ENCODE results near the gene ERBIN.
A peak's percentile ranks its signal among the peaks of the same experiment; 100 is the strongest.
"Not testable (repeated sequence)": the region's sequence is repeated elsewhere in the genome, so short reads cannot be mapped to it uniquely, and the experiment has no call there.

The ERBIN gene, protein sequence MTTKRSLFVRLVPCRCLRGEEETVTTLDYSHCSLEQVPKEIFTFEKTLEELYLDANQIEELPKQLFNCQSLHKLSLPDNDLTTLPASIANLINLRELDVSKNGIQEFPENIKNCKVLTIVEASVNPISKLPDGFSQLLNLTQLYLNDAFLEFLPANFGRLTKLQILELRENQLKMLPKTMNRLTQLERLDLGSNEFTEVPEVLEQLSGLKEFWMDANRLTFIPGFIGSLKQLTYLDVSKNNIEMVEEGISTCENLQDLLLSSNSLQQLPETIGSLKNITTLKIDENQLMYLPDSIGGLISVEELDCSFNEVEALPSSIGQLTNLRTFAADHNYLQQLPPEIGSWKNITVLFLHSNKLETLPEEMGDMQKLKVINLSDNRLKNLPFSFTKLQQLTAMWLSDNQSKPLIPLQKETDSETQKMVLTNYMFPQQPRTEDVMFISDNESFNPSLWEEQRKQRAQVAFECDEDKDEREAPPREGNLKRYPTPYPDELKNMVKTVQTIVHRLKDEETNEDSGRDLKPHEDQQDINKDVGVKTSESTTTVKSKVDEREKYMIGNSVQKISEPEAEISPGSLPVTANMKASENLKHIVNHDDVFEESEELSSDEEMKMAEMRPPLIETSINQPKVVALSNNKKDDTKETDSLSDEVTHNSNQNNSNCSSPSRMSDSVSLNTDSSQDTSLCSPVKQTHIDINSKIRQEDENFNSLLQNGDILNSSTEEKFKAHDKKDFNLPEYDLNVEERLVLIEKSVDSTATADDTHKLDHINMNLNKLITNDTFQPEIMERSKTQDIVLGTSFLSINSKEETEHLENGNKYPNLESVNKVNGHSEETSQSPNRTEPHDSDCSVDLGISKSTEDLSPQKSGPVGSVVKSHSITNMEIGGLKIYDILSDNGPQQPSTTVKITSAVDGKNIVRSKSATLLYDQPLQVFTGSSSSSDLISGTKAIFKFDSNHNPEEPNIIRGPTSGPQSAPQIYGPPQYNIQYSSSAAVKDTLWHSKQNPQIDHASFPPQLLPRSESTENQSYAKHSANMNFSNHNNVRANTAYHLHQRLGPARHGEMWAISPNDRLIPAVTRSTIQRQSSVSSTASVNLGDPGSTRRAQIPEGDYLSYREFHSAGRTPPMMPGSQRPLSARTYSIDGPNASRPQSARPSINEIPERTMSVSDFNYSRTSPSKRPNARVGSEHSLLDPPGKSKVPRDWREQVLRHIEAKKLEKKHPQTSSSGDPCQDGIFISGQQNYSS (N-terminal part only)

DNA sequence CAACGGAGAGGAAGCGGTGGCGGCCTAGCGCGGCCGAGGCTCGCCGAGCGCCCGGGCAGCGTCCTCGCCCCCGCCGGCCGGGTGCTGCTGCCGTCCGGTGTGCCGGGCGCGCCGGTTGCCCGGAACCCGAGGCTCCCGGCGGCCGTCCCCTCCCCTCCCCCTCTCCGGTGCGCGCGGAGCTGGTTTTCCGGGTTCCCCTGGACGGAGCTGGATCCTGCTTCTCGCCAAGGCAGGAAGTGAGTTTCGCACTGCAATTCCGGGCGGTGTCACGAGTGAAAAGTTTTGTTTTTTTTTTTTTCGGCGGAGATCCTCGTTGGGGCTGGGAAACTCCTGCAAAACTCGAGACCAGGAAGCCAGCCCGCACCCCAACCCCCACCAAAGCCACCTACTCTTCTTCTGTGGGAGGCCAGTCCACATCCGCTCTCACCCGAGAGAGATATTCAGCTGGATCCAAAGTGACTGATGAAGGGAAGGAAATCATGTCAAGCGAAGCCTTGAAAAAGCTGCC, at the start of gene ERBIN:
TSS of gene ERBIN (plus strand) at position 300 of the 508 bp plus-strand sequence. CDS start 66,144 bp downstream, outside the sequence.
- DNase-seq (ENCODE audit: extremely low spot score), result peak; percentile 53
- TF ChIP-seq, protein P1, sequence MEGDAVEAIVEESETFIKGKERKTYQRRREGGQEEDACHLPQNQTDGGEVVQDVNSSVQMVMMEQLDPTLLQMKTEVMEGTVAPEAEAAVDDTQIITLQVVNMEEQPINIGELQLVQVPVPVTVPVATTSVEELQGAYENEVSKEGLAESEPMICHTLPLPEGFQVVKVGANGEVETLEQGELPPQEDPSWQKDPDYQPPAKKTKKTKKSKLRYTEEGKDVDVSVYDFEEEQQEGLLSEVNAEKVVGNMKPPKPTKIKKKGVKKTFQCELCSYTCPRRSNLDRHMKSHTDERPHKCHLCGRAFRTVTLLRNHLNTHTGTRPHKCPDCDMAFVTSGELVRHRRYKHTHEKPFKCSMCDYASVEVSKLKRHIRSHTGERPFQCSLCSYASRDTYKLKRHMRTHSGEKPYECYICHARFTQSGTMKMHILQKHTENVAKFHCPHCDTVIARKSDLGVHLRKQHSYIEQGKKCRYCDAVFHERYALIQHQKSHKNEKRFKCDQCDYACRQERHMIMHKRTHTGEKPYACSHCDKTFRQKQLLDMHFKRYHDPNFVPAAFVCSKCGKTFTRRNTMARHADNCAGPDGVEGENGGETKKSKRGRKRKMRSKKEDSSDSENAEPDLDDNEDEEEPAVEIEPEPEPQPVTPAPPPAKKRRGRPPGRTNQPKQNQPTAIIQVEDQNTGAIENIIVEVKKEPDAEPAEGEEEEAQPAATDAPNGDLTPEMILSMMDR (IDR thresholded peaks at IDR 0.05; ENCODE audit: control extremely low read depth, extremely low read depth, low read depth, missing control alignments), result no peak
- CTCF ChIA-PET, result interaction anchor here (1.3 to 1.8 kb wide), 2 partner anchors 10 to 54 kb away, joined by 3 to 6 read pairs; no protein-coding TSS in a partner anchor
- POLR2A ChIA-PET, result no interaction called here

DNA sequence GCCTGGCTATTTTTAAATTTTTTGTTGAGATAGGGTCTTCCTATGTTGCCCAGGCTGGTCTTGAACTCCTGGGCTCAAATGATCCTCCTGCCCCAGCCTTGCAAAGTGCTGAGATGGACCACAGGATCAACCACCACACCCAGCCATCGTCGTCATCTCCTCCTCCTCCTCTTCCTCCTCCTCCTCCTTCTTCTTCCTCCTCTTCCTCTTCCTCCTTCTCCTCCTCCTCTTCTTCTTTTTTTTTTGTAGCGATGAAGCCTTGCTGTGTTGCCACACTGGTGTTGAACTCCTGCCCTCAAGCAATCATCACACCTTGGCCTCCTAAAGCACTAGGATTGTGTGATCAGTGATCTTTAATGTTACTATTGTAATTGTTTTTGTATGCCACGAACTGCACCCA, 49.4 kb upstream of the ERBIN start:
- TF ChIP-seq, protein P1 (IDR thresholded peaks at IDR 0.05; ENCODE audit: control extremely low read depth, extremely low read depth, low read depth, missing control alignments), result no peak
- CTCF ChIA-PET, result no interaction called here
- no peak for DNase-seq (ENCODE audit: extremely low spot score)
- POLR2A ChIA-PET, result no interaction called here

DNA sequence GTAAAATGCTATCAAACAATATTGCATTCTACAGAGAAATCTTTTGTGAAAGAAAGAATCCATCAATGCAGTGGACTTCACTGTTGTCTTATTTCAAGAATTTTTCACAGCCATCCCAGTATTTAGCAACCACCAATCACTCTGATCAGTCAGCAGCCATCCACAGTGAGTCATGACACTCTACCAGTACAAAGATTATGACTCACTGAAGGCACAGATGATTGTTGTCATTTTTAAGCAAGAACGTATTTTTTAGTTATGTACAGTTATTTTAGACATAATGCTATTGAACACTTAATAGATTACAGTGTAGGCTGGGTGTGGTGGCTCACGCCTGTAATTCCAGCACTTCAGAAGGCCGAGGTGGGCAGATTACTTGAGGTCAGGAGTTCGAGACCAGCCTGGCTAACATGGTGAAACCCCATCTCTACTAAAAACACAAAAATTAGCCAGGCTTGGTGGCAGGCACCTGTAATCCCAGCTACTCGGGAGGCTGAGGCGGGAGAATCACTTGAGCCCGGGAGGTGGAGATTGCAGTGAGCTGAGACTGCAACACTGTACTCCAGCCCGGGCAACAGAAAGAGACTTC, 46.6 kb upstream of the ERBIN start:
- POLR2A ChIA-PET; CTCF ChIA-PET; DNase-seq (ENCODE audit: extremely low spot score): not testable (repeated sequence)

GRCh38 chr5:65880496-65881072, 45.8 kb upstream of the ERBIN start:
- CTCF ChIA-PET, result interaction anchor here (1.0 kb wide), 1 partner anchor 13 kb away, joined by 3 read pairs; no protein-coding TSS in a partner anchor
- DNase-seq (ENCODE audit: extremely low spot score), result no peak
- POLR2A ChIA-PET, result no interaction called here
- TF ChIP-seq, protein P1 (IDR thresholded peaks at IDR 0.05; ENCODE audit: control extremely low read depth, extremely low read depth, low read depth, missing control alignments), result no peak

DNA sequence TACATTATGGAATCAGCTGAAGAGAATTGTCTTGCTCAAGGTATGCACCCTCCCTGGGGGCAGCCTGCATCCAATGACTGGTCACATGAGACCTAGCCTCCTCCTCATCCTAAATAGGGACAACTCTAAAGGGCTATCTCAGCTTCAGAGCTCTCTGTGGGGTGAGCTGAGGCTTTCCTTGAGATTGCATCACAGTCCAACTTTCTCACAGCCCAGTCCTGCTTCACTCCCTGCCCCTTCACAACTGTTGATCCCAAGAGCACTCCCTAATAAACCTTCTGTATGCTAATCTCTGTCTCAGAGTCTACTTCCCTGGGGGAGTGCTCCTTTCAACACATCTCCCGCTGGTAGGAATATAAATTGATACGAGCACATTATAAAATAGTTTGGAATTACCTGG, 44.1 kb upstream of the ERBIN start:
- TF ChIP-seq, protein P1 (IDR thresholded peaks at IDR 0.05; ENCODE audit: control extremely low read depth, extremely low read depth, low read depth, missing control alignments), result no peak
- no peak for DNase-seq (ENCODE audit: extremely low spot score)
- ChIA-PET CTCF (interaction anchor here (0.9 kb wide), 1 partner anchor 59 kb away, joined by 3 read pairs; no protein-coding TSS in a partner anchor), POLR2A (no interaction called here)

- TF ChIP-seq, protein P1 (IDR thresholded peaks at IDR 0.05; ENCODE audit: control extremely low read depth, extremely low read depth, low read depth, missing control alignments), result no peak
- ChIA-PET CTCF (no interaction called here), POLR2A (no interaction called here)
- no peak for DNase-seq (ENCODE audit: extremely low spot score)
Observed at GRCh38 chr5:65883461-65883860, 42.9 kb upstream of the ERBIN start.

Measured in GM10248 (cell line).